VCaP (cell line): ENCODE data around the gene TSC22D1.
A peak's percentile ranks its signal among the peaks of the same experiment; 100 is the strongest.

Experiments used
- H3K27ac ChIP-seq: fragments of 450-650 bp; 2 replicates; pipeline ENCODE4 v1.5.1; 2017
- TF ChIP-seq, protein P1 (sequence below): fragments of 450-650 bp; conservative IDR thresholded peaks from 2 replicates; pipeline ENCODE4 v1.5.1; 2017; ENCODE audit warnings: mild to moderate bottlenecking, moderate library complexity

The TSC22D1 gene

DNA sequence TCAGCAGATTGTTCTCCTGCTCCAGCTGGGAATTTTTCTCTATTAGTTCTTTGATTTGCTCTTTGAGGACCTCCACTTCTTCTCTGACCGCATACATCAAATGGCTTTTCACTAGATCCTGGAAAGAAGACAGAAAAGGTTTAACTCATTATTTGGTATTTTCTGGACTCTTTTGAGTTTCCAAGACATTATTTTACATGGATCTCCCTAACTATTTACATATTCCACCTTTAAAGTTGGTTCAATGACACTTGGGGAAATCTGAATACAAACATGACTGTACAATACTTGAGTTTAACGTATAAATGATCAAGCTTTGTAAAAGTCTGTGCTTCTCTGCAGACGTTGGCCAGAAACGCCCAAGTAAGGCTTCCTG is 141.4 kb downstream of the TSC22D1 start:
- H3K27ac ChIP-seq: peak overlapping the region; percentile 90
- TF ChIP-seq, protein P1, sequence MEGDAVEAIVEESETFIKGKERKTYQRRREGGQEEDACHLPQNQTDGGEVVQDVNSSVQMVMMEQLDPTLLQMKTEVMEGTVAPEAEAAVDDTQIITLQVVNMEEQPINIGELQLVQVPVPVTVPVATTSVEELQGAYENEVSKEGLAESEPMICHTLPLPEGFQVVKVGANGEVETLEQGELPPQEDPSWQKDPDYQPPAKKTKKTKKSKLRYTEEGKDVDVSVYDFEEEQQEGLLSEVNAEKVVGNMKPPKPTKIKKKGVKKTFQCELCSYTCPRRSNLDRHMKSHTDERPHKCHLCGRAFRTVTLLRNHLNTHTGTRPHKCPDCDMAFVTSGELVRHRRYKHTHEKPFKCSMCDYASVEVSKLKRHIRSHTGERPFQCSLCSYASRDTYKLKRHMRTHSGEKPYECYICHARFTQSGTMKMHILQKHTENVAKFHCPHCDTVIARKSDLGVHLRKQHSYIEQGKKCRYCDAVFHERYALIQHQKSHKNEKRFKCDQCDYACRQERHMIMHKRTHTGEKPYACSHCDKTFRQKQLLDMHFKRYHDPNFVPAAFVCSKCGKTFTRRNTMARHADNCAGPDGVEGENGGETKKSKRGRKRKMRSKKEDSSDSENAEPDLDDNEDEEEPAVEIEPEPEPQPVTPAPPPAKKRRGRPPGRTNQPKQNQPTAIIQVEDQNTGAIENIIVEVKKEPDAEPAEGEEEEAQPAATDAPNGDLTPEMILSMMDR: no peak

DNA sequence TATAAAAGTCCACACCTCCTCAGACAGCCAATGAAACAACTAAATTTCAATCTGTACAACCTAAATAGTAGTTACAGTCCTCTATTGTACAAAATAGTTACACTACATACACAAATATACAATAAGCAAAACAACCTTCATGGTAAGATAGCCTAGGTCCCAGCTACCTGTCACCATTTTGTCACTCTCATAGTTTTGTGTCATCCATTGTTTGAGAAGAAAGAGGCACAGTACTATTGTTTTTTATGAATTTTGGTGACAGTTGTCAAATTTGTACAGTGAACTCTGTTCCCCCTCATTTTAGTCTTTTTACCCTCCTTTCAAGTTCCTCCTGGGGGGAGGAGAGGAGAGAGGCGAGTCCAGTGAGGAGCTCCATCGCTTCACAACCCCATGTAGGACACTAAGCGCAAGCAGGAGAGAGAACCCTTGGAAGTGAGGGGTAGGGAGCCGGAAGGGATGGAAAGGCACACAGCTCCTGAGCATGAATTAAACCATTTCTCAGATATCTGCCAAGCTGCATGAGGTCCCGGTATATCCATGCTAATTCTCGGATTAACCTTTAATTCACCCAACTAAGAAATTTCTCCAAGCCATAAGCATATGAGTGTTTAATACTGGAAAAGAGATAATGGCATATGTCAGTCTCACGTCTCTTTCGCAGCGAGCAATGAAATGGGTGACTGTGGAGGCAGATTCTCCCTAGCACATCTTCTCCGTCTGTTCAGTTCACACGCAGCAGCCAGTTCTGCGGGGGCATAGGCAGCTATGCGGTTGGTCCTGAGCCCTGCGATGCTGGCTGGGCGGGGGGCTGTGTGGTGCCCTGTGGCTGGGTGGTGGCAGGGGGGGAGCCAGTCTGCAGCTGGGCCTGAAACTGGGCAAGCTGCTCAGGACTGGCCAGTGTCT is 142.0 kb downstream of the TSC22D1 start:
- TF ChIP-seq, protein P1: no peak
- H3K27ac ChIP-seq: peak overlapping the region; percentile 90

DNA sequence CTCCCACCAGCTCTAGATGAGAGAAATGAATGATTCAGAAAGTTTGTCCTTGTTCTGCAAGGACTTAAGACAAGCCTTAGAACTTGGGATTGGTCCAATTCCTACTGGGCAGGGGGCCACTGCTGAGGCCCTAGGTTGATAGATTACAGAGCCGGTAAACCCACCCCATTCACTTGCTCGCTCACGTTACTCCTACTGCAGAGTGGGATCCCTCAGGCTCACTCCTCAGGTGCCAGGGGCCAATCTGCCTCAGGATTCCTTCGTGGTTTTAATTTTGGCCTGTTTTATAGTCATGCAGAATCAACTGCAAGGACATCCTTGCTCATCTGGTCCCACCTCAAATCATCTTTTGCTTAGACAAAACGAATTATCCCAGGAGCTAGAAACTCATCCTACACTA is 143.5 kb downstream of the TSC22D1 start:
- H3K27ac ChIP-seq: no peak overlapping the region; the same call in 1 of the 2 replicates
- TF ChIP-seq, protein P1: no peak

DNA sequence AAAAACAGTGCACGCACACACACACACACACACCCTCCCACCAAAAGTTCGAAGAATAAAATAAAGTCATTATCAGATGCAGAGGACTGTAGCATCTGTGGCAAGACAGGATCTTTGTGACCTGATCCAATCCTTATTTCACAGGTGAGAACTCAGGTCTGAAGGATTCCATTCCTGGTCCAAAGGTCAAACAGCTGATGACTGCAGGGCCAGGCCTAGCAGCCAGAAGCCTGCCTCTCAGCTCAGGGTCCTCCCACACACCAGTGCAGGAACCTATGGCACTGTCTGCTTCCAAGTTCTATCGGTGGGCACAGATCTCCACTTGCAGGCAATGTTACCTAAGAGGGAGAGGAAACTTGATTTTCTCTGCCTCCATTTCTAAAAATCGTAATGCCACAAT is 145.0 kb downstream of the TSC22D1 start:
- no peak overlapping the region for H3K27ac ChIP-seq
- TF ChIP-seq, protein P1: no peak

DNA sequence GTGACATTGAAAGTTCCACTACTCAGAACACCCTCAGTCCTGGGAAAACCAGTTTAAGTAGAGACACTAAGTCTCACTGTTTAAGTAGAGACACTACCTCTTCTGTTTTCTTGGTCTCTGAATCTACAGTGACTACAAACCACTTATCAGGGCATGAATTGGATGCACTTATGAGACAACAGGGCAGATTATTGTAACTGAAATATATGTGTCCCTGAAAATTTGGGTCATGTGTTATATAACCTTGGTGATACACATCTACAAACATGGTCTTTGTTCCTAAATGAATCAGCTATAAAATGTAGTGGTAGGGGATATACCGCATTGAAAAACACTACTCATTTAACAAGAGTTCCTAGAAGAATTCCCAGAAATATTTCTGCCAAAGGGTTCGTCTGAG is 146.8 kb downstream of the TSC22D1 start:
- no peak overlapping the region for H3K27ac ChIP-seq
- TF ChIP-seq, protein P1: no peak

DNA sequence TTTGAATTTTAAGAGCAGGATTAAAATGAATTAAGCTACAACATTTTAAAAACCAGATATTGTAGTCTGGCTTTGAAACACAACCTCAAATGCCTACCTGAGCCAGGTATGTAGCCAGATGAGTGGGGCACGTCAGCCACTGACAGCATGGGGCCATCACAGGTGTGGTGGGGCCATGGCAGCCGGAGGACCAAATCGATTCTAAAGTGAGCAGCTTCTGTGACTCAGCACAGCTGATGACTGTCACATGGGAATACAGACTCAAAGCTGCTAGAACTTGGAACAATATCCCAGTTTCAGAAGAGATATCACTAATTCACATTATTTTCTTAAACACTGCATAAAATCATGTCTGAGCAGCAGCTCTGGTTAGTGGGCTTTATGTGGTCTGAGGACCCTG is 149.7 kb downstream of the TSC22D1 start:
- no peak overlapping the region for H3K27ac ChIP-seq
- TF ChIP-seq, protein P1: no peak

DNA sequence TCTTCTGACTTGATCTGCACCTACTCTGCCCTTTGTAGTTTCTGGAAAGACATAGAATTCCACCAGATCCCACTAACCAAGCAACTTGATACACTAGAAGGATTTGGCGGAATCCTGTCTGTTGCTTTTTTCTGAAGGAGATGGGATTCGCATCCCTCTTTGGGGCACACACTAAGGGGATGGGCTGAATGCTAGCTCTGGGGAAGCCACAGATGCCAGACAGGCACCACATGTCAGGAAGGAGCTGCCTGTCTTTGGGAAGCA is 150.4 kb downstream of the TSC22D1 start:
- TF ChIP-seq, protein P1: no peak
- H3K27ac ChIP-seq: no peak overlapping the region
